GM12873 (cell line): ENCODE measurements around the gene MAN1A1.

ENCODE experiments used
- CTCF ChIP-seq: IDR thresholded peaks from 2 replicates; pipeline ENCODE4 v1.5.1; 2012; ENCODE audit warnings: low read depth, mild to moderate bottlenecking, moderate library complexity, low read length, control low read depth; ENCODE audit not compliant: insufficient read depth; ENCODE audit errors: missing control alignments

Gene MAN1A1

GRCh38 chr6:119276211-119276610 is 73.3 kb downstream of the MAN1A1 start:
- TF ChIP-seq CTCF, result no peak

- no peak for TF ChIP-seq CTCF
Measured at GRCh38 chr6:119274197-119274595, 75.4 kb downstream of the MAN1A1 start.

GRCh38 chr6:119273272-119274196 is 76.0 kb downstream of the MAN1A1 start:
- TF ChIP-seq CTCF, result no peak

GRCh38 chr6:119270545-119270944 is 79.0 kb downstream of the MAN1A1 start:
- no peak for TF ChIP-seq CTCF

GRCh38 chr6:119269266-119270103 is 80.1 kb downstream of the MAN1A1 start:
- no peak for TF ChIP-seq CTCF

- no peak for TF ChIP-seq CTCF
Measured at GRCh38 chr6:119267126-119267905, 82.2 kb downstream of the MAN1A1 start.
